Left lung (tissue), 14 donors: Measurements from ENCODE around the gene RPL37A. TPM values are rescaled to one million over a fixed set of nuclear protein-coding genes. Genes with fewer than 3 reads are reported as not detected.
A peak's percentile ranks its signal among the peaks of the same experiment; 100 is the strongest.

Experiments
- ATAC-seq: fragments of 200-7000 bp; cut with Tn5 transposase; one replicate; pipeline ENCODE4 v1.9.1; 2020; ENCODE audit warnings: moderate library complexity
- DNase-seq, 4 donors: peaks; one replicate each; pipeline ENCODE4 v3.0.0-alpha.2; 2013 to 2020
- H3K27ac ChIP-seq, 2 donors: fragments of 200-600 bp; sonication (generic) in 1 of 2; one replicate each; pipeline versions ENCODE4 v1.5.0 to v1.8.0; 2020 to 2021
- H3K27me3 ChIP-seq, 2 donors: fragments of 200-600 bp; sonication (generic) in 1 of 2; one replicate each; pipeline versions ENCODE4 v1.5.0 to v1.8.0; 2020 to 2021
- H3K36me3 ChIP-seq, 2 donors: fragments of 200-600 bp; sonication (generic) in 1 of 2; one replicate each; pipeline versions ENCODE4 v1.5.0 to v1.8.0; 2020 to 2021
- H3K4me1 ChIP-seq, 2 donors: fragments of 200-600 bp; one replicate each; pipeline ENCODE4 v1.8.0; 2021
- H3K4me3 ChIP-seq, 2 donors: fragments of 200-600 bp; sonication (generic) in 1 of 2; one replicate each; pipeline versions ENCODE4 v1.5.0 to v1.8.0; 2020 to 2021; ENCODE audit warnings: mild to moderate bottlenecking in 1 of 2
- H3K9me3 ChIP-seq, 2 donors: fragments of 200-600 bp; sonication (generic) in 1 of 2; one replicate each; pipeline versions ENCODE4 v1.5.0 to v1.8.0; 2020 to 2021
- CTCF ChIP-seq, 2 donors: fragments of 200-600 bp; sonication (generic) in 1 of 2; IDR thresholded peaks; one replicate each; pipeline versions ENCODE4 v1.5.0 to v1.8.0; 2021; ENCODE audit warnings: antibody characterized with exemption in 2 of 2
- intact Hi-C, 2 donors: fragments of 100-400 bp; cut with DNase I; formaldehyde crosslinking; loops; one replicate each; pipeline versions ENCODE4 v1.11.2 to v1.14.2; 2022
- long read RNA-seq, 12 donors: library from polyadenylated mRNA in 2 of 12; unstranded in 2 of 12; transcript quantifications; one replicate each; pipeline ENCODE4 v2.0.0 and lab custom pipeline, GENCODE V29; 2019 to 2026
- polyA plus RNA-seq, 6 donors: library from polyadenylated mRNA; unstranded; fragments of 120-200 nt; gene quantifications; one replicate each; pipeline ENCODE4 v1.2.1, GENCODE V29; 2013; ENCODE audit not compliant: insufficient read length in 6 of 6
- total RNA-seq, 2 donors: library from RNA; stranded (reverse); fragmentation: NEBNext Ultra II Directional; extraction: Animal tissue kit (Norgen Biotek cat#: 25700); gene quantifications; one replicate each; pipeline ENCODE4 v1.2.1, GENCODE V29; 2021
- donor health status: DM: no; HTN: yes; CAD: no.
- donor health status: DM: no; HTN: no; CAD: no.

Gene RPL37A
- total RNA-seq (1,000 to 10,000 TPM; 1,937 to 1,986 TPM), polyA plus RNA-seq (1,000 to 10,000 TPM; 2,720 to 3,203 (median 2,940) TPM)
- long read RNA-seq, donor 1, transcript RPL37A-208 (2 exons, 2,225 nt) = minor isoform, 16 of 3,652 reads
- long read RNA-seq, donor 1, transcript RPL37A-209 (3 exons, 1,701 nt) = minor isoform, 23 of 3,652 reads
- long read RNA-seq, donor 1, transcript RPL37A-201 (3 exons, 742 nt) = minor isoform, 421 of 3,652 reads
- long read RNA-seq, donor 1, transcript RPL37A-210 (4 exons, 3,647 nt) = major isoform, 2,982 of 3,652 reads
- long read RNA-seq, donor 1, partial matches to known transcripts = 67 of 3,652 reads
- long read RNA-seq, donor 1, other reads (novel, unspliced or antisense) = 137 of 3,652 reads
- long read RNA-seq, donor 2, transcript RPL37A-208 (2 exons, 2,225 nt) = minor isoform, 20 of 3,581 reads
- long read RNA-seq, donor 2, transcript RPL37A-209 (3 exons, 1,701 nt) = minor isoform, 29 of 3,581 reads
- long read RNA-seq, donor 2, transcript RPL37A-201 (3 exons, 742 nt) = minor isoform, 999 of 3,581 reads
- long read RNA-seq, donor 2, transcript RPL37A-210 (4 exons, 3,647 nt) = major isoform, 2,301 of 3,581 reads
- long read RNA-seq, donor 2, partial matches to known transcripts = 134 of 3,581 reads
- long read RNA-seq, donor 2, other reads (novel, unspliced or antisense) = 84 of 3,581 reads
- long read RNA-seq, donor 3, transcript RPL37A-210 (4 exons, 3,647 nt) = major isoform, 1,948 of 2,391 reads
- long read RNA-seq, donor 3, transcript RPL37A-209 (3 exons, 1,701 nt) = minor isoform, 29 of 2,391 reads
- long read RNA-seq, donor 3, transcript RPL37A-208 (2 exons, 2,225 nt) = minor isoform, 16 of 2,391 reads
- long read RNA-seq, donor 3, transcript RPL37A-201 (3 exons, 742 nt) = minor isoform, 257 of 2,391 reads
- long read RNA-seq, donor 3, partial matches to known transcripts = 60 of 2,391 reads
- long read RNA-seq, donor 3, other reads (novel, unspliced or antisense) = 72 of 2,391 reads
- long read RNA-seq, donor 4, transcript RPL37A-210 (4 exons, 3,647 nt) = major isoform, 2,059 of 2,200 reads
- long read RNA-seq, donor 4, transcript RPL37A-201 (3 exons, 742 nt) = minor isoform, 110 of 2,200 reads
- long read RNA-seq, donor 4, partial matches to known transcripts = 1 of 2,200 reads
- long read RNA-seq, donor 4, other reads (novel, unspliced or antisense) = 24 of 2,200 reads
- long read RNA-seq, donor 5, transcript RPL37A-209 (3 exons, 1,701 nt) = minor isoform, 22 of 3,128 reads
- long read RNA-seq, donor 5, transcript RPL37A-201 (3 exons, 742 nt) = minor isoform, 584 of 3,128 reads
- long read RNA-seq, donor 5, transcript RPL37A-208 (2 exons, 2,225 nt) = minor isoform, 10 of 3,128 reads
- long read RNA-seq, donor 5, transcript RPL37A-210 (4 exons, 3,647 nt) = major isoform, 2,331 of 3,128 reads
- long read RNA-seq, donor 5, partial matches to known transcripts = 70 of 3,128 reads
- long read RNA-seq, donor 5, other reads (novel, unspliced or antisense) = 107 of 3,128 reads
- long read RNA-seq, donor 6, transcript RPL37A-208 (2 exons, 2,225 nt) = minor isoform, 16 of 3,761 reads
- long read RNA-seq, donor 6, transcript RPL37A-210 (4 exons, 3,647 nt) = major isoform, 2,979 of 3,761 reads
- long read RNA-seq, donor 6, transcript RPL37A-209 (3 exons, 1,701 nt) = minor isoform, 29 of 3,761 reads
- long read RNA-seq, donor 6, transcript RPL37A-201 (3 exons, 742 nt) = minor isoform, 535 of 3,761 reads
- long read RNA-seq, donor 6, partial matches to known transcripts = 75 of 3,761 reads
- long read RNA-seq, donor 6, other reads (novel, unspliced or antisense) = 119 of 3,761 reads
- long read RNA-seq, donor 7, transcript RPL37A-201 (3 exons, 742 nt) = minor isoform, 394 of 1,025 reads
- long read RNA-seq, donor 7, transcript RPL37A-210 (4 exons, 3,647 nt) = major isoform, 532 of 1,025 reads
- long read RNA-seq, donor 7, transcript RPL37A-208 (2 exons, 2,225 nt) = minor isoform, 6 of 1,025 reads
- long read RNA-seq, donor 7, transcript RPL37A-209 (3 exons, 1,701 nt) = minor isoform, 6 of 1,025 reads
- long read RNA-seq, donor 7, partial matches to known transcripts = 59 of 1,025 reads
- long read RNA-seq, donor 7, other reads (novel, unspliced or antisense) = 23 of 1,025 reads
- long read RNA-seq, donor 8, transcript RPL37A-210 (4 exons, 3,647 nt) = major isoform, 596 of 798 reads
- long read RNA-seq, donor 8, transcript RPL37A-201 (3 exons, 742 nt) = minor isoform, 157 of 798 reads
- long read RNA-seq, donor 8, transcript RPL37A-209 (3 exons, 1,701 nt) = minor isoform, 6 of 798 reads
- long read RNA-seq, donor 8, partial matches to known transcripts = 20 of 798 reads
- long read RNA-seq, donor 8, other reads (novel, unspliced or antisense) = 11 of 798 reads
- long read RNA-seq, donor 9, transcript RPL37A-210 (4 exons, 3,647 nt) = major isoform, 20 of 62 reads
- long read RNA-seq, donor 9, transcript RPL37A-201 (3 exons, 742 nt) = minor isoform, 6 of 62 reads
- long read RNA-seq, donor 9, partial matches to known transcripts = 34 of 62 reads
- long read RNA-seq, donor 9, other reads (novel, unspliced or antisense) = 0 of 62 reads
- long read RNA-seq, donor 10, transcript RPL37A-201 (3 exons, 742 nt) = minor isoform, 28 of 610 reads
- long read RNA-seq, donor 10, transcript RPL37A-210 (4 exons, 3,647 nt) = major isoform, 575 of 610 reads
- long read RNA-seq, donor 10, partial matches to known transcripts = 2 of 610 reads
- long read RNA-seq, donor 10, other reads (novel, unspliced or antisense) = 5 of 610 reads
- long read RNA-seq, donor 11, transcript RPL37A-201 (3 exons, 742 nt) = minor isoform, 217 of 1,777 reads
- long read RNA-seq, donor 11, transcript RPL37A-210 (4 exons, 3,647 nt) = major isoform, 1,471 of 1,777 reads
- long read RNA-seq, donor 11, transcript RPL37A-209 (3 exons, 1,701 nt) = minor isoform, 7 of 1,777 reads
- long read RNA-seq, donor 11, partial matches to known transcripts = 26 of 1,777 reads
- long read RNA-seq, donor 11, other reads (novel, unspliced or antisense) = 50 of 1,777 reads
- long read RNA-seq, donor 12, transcript RPL37A-210 (4 exons, 3,647 nt) = major isoform, 1,163 of 1,404 reads
- long read RNA-seq, donor 12, transcript RPL37A-208 (2 exons, 2,225 nt) = minor isoform, 11 of 1,404 reads
- long read RNA-seq, donor 12, transcript RPL37A-201 (3 exons, 742 nt) = minor isoform, 143 of 1,404 reads
- long read RNA-seq, donor 12, transcript RPL37A-209 (3 exons, 1,701 nt) = minor isoform, 15 of 1,404 reads
- long read RNA-seq, donor 12, partial matches to known transcripts = 25 of 1,404 reads
- long read RNA-seq, donor 12, other reads (novel, unspliced or antisense) = 41 of 1,404 reads

- intact Hi-C loops = no loop called here
These were observed at the start of gene RPL37A for GRCh38 chr2:216498379-216499352. Gene RPL37A, plus strand, starts transcription at chr2:216498844. Its CDS starts 31 bp downstream, at chr2:216498875.

GRCh38 chr2:216450346-216450745 is 48.3 kb upstream of the RPL37A start:
- intact Hi-C loops = no loop called here
- H3K4me1 ChIP-seq = no peaks in the 10 kb centered on the region

More at GRCh38 chr2:216498379-216499352, at the start of gene RPL37A:
- Histone ChIP-seq H3K9me3 (no peaks in the 10 kb centered on the region), H3K4me1 (peaks cover 24 to 53% of the 10 kb centered on the region in 2 donors), H3K36me3 (peaks cover 8 to 40% of the 10 kb centered on the region in 2 donors), H3K27ac (peak within 1 kb of the TSS; percentile 85 to 93), H3K27me3 (no peaks in the 10 kb centered on the region), H3K4me3 (peak within 1 kb of the TSS; percentile 64 to 92)
- ATAC-seq (peak; percentile 97), DNase-seq (peak; percentile 95 to 97 (median 96))
- TF ChIP-seq CTCF (IDR thresholded peaks at IDR 0.05) = no peak

More at GRCh38 chr2:216450346-216450745, 48.3 kb upstream of the RPL37A start:
- H3K9me3 ChIP-seq = peaks cover 0 to 3% of the 10 kb centered on the region in 2 donors
- H3K27ac ChIP-seq = no peak overlapping the region
- no peak for TF ChIP-seq CTCF (IDR thresholded peaks at IDR 0.05)
- ATAC-seq (no peak), DNase-seq (no peak)
- H3K27me3 ChIP-seq = no peaks in the 10 kb centered on the region
- H3K36me3 ChIP-seq = peaks cover 0 to 97% of the 10 kb centered on the region in 2 donors
- H3K4me3 ChIP-seq = no peak overlapping the region
